SK-N-MC (cell line): ENCODE results near the gene PTPRG.

Experiments used
- EZH2 ChIP-seq: fragments of 200-600 bp; sonication (generic); IDR thresholded peaks from one replicate; pipeline ENCODE4 v1.6.1; 2017; ENCODE audit warnings: antibody characterized with exemption
- POLR2AphosphoS5 ChIP-seq: IDR thresholded peaks from 2 replicates; pipeline ENCODE4 v1.6.1; 2012; ENCODE audit warnings: mild to moderate bottlenecking, low read depth, low read length, borderline replicate concordance

DNA sequence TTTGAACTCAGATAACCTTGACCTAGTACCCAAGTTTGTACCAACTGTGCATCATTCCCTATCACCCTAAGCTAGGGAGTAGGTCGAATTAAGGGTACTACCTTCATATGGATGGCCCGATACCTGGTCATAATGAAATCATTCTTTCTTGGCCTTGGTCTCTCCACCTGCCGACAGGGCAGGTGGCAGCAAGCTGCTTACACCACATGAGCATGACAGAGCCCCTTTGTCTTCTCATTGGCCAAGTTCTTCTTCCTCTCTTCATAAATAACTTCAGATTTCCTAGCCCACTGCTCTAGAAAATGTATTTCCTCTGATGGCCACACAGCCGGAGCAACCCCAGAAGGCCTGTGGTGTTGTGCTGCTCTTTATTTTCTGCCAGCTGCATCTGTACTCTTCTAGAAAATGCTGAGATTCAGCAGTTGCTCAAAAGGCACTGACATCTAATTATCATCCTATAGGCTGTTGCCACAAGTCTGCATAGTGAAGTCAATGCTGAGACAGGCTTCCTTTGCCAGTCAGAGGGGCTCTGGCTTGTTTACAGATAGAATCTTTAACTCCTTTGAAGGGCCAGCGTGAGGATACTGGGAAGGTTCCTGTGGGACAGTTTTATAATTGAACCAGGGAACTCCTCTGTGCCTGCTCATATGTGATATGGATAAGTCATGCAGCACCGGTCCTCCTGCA, 304.2 kb downstream of the PTPRG start:
- TF ChIP-seq EZH2 = no peak
- TF ChIP-seq POLR2AphosphoS5 = no peak
